ENCODE results near the gene RBM10.

Gene RBM10

DNA sequence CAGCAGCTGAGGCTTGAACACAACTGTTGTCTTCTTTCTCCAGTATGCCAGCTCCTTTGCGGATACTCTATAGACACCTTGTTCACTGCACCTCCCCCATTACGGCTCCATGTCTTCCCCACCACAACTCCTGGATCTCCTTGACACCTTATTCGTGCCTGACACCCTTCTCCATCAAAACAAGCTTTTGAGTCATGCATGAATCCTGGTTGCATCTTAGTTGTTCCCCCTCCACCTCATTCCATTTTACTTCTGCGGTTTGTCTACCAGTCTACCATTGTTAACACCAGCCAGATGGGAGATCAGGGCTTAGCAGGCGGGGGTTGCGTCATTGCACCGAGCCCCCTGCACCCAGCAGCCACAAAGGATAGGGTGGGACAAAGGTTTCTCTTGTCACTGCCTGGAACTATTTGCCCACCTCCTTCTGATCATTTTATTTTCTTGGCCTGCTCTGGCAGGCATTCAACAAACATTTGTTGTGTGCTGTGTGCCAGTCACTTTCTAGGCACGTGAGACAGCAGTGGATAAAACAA is 71.4 kb downstream of the RBM10 start:
- no peak for DNase-seq (ENCODE audit: low read depth)
- TF ChIP-seq, protein P1, sequence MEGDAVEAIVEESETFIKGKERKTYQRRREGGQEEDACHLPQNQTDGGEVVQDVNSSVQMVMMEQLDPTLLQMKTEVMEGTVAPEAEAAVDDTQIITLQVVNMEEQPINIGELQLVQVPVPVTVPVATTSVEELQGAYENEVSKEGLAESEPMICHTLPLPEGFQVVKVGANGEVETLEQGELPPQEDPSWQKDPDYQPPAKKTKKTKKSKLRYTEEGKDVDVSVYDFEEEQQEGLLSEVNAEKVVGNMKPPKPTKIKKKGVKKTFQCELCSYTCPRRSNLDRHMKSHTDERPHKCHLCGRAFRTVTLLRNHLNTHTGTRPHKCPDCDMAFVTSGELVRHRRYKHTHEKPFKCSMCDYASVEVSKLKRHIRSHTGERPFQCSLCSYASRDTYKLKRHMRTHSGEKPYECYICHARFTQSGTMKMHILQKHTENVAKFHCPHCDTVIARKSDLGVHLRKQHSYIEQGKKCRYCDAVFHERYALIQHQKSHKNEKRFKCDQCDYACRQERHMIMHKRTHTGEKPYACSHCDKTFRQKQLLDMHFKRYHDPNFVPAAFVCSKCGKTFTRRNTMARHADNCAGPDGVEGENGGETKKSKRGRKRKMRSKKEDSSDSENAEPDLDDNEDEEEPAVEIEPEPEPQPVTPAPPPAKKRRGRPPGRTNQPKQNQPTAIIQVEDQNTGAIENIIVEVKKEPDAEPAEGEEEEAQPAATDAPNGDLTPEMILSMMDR (IDR thresholded peaks at IDR 0.05; ENCODE audit: low read depth, low read length, missing control alignments) = no peak
- no peak overlapping the region for H3K4me3 ChIP-seq (ENCODE audit: low read depth, low read length)

DNA sequence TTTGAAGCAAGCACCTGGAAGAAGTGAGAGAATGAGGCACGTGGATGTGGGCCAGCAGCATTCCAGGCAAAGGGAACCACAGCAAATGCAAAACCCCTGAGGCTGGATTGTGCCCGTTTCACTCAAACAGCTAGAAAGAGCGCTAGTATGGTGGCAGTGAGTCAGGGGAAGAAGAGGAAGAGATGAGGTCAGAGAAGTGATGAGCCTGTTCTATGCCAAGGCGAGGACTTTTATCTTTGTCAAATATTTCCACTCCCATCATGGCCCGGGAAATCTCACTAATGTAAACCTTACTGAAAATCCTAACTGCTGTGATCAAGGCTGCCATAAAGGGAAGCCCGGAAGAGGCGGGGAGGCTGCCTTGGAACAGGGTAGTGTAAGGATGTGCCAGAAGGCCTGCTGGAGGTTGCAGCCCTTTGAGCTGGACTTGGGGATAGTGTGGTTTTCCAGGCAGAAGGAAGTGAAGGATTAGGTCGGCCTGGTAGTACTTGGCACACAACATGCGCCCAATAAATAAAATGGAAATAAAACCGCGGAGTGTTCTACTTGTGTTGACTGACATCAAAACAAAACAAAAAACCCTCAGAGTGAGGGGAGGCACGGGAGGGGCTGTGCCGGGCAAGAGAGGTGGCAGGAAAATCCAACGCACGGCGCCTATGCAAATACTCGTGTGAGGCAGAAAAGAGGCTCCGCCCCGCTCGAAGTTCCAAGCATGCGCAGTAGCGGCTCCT is 72.3 kb downstream of the RBM10 start:
- no peak for DNase-seq (ENCODE audit: low read depth)
- TF ChIP-seq, protein P1 (IDR thresholded peaks at IDR 0.05; ENCODE audit: low read depth, low read length, missing control alignments) = no peak
- peak overlapping the region; percentile 30; the same call in 1 of the 2 replicates for H3K4me3 ChIP-seq (ENCODE audit: low read depth, low read length)

- H3K4me3 ChIP-seq (ENCODE audit: low read depth, low read length) = peak overlapping the region; percentile 58
- peak; percentile 92 for DNase-seq (ENCODE audit: low read depth)
- TF ChIP-seq, protein P1 (IDR thresholded peaks at IDR 0.05; ENCODE audit: low read depth, low read length, missing control alignments) = no peak
These were observed 72.8 kb downstream of the RBM10 start for GRCh38 chrX:47217852-47218279.

DNA sequence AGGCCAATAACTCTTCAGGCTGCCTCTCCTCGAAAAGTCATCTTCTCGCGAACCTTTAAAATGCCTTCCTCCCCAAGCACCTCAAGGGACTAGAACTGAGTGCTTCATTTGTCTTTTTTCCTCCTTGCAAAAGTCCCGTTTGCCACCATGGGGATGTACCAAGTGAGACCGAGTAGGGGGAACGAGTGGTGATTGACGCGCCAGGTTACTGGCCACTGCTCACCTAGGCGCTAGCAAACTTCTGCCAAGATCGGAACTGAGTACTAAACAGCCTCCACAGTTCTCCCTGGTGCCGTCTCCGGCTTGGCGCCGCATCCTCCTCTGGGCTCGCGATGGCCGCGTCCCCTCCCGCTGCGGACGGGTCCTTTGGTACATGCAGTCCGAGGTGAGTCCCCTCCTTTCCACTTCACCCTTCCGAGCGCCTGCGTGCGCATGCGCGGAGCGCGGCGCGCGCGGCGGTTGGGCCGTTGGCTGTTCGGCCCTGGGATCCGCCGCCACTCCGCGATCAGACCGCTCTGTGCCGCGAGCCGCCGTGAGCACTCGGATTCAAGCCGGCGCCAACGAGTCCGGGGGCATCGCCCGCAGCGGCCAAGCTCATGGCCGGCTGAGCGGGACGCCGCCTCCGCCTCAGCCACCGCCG is 73.4 kb downstream of the RBM10 start, which contains the start of gene CDK16:
Gene CDK16 (plus strand): TSS at position 402 of the 640 bp plus-strand sequence. CDS start 4,877 bp downstream, outside the sequence.
- peak within 1 kb of the TSS; percentile 58 for H3K4me3 ChIP-seq (ENCODE audit: low read depth, low read length)
- peak; percentile 37 for DNase-seq (ENCODE audit: low read depth)
- TF ChIP-seq, protein P1 (IDR thresholded peaks at IDR 0.05; ENCODE audit: low read depth, low read length, missing control alignments) = no peak

DNA sequence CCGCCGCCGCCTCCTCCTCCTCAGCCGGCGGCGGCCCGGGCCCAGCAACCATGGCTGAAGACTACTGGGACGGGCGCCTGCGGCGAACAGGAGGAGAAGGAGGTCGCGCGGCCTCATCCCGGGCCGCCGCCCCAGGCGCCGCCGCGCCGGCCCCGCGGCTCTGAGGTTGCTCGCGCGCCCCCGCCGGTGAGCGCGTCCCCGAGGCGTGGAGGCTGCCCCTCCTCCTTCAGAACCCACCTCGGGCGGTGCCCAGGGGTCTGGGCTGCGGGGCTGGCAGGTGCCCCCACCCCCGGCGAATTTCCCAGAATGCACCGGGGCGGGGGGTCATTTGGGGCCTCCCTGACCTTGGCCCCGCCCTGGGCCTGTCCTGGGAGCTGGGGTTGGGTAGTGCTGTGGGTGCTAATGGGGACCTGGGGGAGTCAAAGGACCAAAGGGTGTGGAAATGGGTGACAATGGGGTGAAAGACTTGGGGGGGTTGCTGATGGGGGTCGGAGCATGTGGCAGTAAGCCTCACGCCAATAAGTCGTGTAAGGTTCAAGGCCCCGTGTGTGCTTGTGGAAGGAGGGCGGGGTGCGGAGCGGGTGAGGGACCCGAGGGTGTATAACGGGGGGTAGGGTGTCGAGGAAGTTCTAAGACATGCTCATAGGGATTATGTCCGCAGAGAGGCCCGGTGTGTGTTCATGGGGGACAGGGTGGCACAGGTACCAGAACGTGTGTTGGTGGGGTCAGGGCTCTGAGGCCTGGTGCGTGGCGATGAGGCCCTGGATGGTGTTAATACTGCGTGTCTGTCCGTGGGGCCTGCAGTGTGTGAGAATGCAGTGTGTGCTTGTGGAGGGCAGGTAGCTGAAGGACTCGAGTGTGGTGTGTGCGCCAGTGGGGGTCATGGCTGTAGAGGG is 74.1 kb downstream of the RBM10 start:
- peak overlapping the region; percentile 58 for H3K4me3 ChIP-seq (ENCODE audit: low read depth, low read length)
- no peak for DNase-seq (ENCODE audit: low read depth)
- TF ChIP-seq, protein P1 (IDR thresholded peaks at IDR 0.05; ENCODE audit: low read depth, low read length, missing control alignments) = no peak

DNA sequence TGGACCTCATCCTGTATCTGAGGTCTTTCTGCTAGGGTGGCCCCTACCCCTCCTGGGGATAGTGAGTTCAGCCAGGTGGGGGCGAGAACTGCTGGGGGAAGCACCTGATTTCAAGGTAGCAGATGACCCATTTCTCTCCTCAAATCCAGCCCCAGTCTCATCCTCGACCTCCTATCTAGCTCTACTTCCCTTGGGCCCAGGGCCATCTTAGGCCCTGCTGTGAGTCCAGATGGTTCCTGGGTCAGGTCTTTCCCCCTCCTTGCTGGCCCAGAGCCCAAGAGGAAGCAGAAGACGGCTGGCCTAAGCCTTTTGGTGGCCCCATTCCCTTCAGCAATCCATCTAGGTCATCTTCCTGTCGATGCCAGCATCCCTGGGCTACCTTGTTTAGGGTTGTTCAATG is 76.7 kb downstream of the RBM10 start:
- no peak for DNase-seq (ENCODE audit: low read depth)
- H3K4me3 ChIP-seq (ENCODE audit: low read depth, low read length) = no peak overlapping the region
- TF ChIP-seq, protein P1 (IDR thresholded peaks at IDR 0.05; ENCODE audit: low read depth, low read length, missing control alignments) = no peak
